ENCODE measurements around the gene IL4. TPM values are rescaled to one million over a fixed set of nuclear protein-coding genes. Genes with fewer than 3 reads are reported as not detected.

The IL4 gene
- total and polyA plus RNA-seq, 2 experiments from 2014 or later = not detected

GRCh38 chr5:132729896-132730295, 56.1 kb downstream of the IL4 start:
- Mint-ChIP-seq H3K4me3 (no peak overlapping the region), H3K4me1 (no peaks in the 10 kb centered on the region), H3K9me3 (no peaks in the 10 kb centered on the region)

More at GRCh38 chr5:132729896-132730295, 56.1 kb downstream of the IL4 start:
- peaks cover 3% of the 10 kb centered on the region for H3K27me3 Mint-ChIP-seq (ENCODE audit: insufficient read depth, low read depth, poor library complexity)
- Histone ChIP-seq H3K27ac (ENCODE audit: low read depth) (no peak overlapping the region), H3K4me2 (no peak overlapping the region), H3K79me2 (replicated peaks; ENCODE audit: insufficient read depth) (no peaks in the 10 kb centered on the region), H3K4me3 (no peak overlapping the region), H3K4me1 (ENCODE audit: insufficient read depth) (no peaks in the 10 kb centered on the region), H3K36me3 (ENCODE audit: insufficient read depth) (no peaks in the 10 kb centered on the region), H3F3A (replicated peaks; ENCODE audit: low read depth) (no peaks in the 10 kb centered on the region), H3K27me3 (ENCODE audit: insufficient read depth) (no peaks in the 10 kb centered on the region), H4K20me1 (replicated peaks; ENCODE audit: insufficient read depth) (no peaks in the 10 kb centered on the region), H3K9me2 (ENCODE audit: insufficient read depth) (no peaks in the 10 kb centered on the region), H2AFZ (no peak overlapping the region)
- ATAC-seq (no peak), DNase-seq (ENCODE audit: low spot score) (no peak)
- no peak overlapping the region for H3K27ac Mint-ChIP-seq
- TF ChIP-seq POLR2AphosphoS5 (IDR thresholded peaks at IDR 0.05; ENCODE audit: low read depth) = no peak
- no peak for TF ChIP-seq ZNF331 (CRISPR knock-in tag; IDR thresholded peaks at IDR 0.05; ENCODE audit: low read depth)
- no peak for TF ChIP-seq EZH2 (IDR thresholded peaks at IDR 0.05; ENCODE audit: low read depth, unreplicated experiment)
- TF ChIP-seq CTCF (conservative IDR thresholded peaks at IDR 0.05; ENCODE audit: low read depth in 2 of 2) = no peak
- TF ChIP-seq ZNF462 (CRISPR knock-in tag; IDR thresholded peaks at IDR 0.05) = no peak
- TF ChIP-seq REST (IDR thresholded peaks at IDR 0.05; ENCODE audit: unreplicated experiment) = no peak
- TF ChIP-seq STAT1 (IDR thresholded peaks at IDR 0.05; ENCODE audit: unreplicated experiment) = no peak
- TF ChIP-seq NANOG (IDR thresholded peaks at IDR 0.05; ENCODE audit: borderline replicate concordance) = no peak
- no peak for TF ChIP-seq CREB1 (CRISPR knock-in tag; IDR thresholded peaks at IDR 0.05; ENCODE audit: low read depth)
- TF ChIP-seq EZH2phosphoT487 (IDR thresholded peaks at IDR 0.05; ENCODE audit: unreplicated experiment) = no peak
- TF ChIP-seq ZNF114 (CRISPR knock-in tag; IDR thresholded peaks at IDR 0.05) = no peak
- no peak for TF ChIP-seq JUNB (IDR thresholded peaks at IDR 0.05; ENCODE audit: unreplicated experiment)
- H3K36me3 Mint-ChIP-seq (ENCODE audit: low read depth) = no peaks in the 10 kb centered on the region
